SU-DHL-6 (cell line): ENCODE results near the gene ANKRD50.

Experiments
- H2AFZ ChIP-seq: fragments of 200-600 bp; sonication (generic); 2 replicates; pipeline ENCODE4 v1.6.1; 2014; ENCODE audit warnings: low read depth, mild to moderate bottlenecking, moderate library complexity, mixed read lengths, antibody characterized with exemption, low read length; ENCODE audit not compliant: severe bottlenecking
- H3F3A ChIP-seq: fragments of 200-600 bp; shearing (Covaris generic); 2 replicates; pipeline ENCODE4 v1.6.0; 2016; ENCODE audit warnings: antibody characterized with exemption, mild to moderate bottlenecking; ENCODE audit not compliant: insufficient read depth
- H3K27ac ChIP-seq: fragments of 200-600 bp; sonication (generic); 2 replicates; pipeline ENCODE4 v1.5.1; 2016; ENCODE audit warnings: low read depth, mild to moderate bottlenecking, low read length, moderate library complexity, mixed read lengths
- H3K27me3 ChIP-seq: fragments of 200-600 bp; sonication (generic), shearing (Covaris generic); 2 replicates; pipeline ENCODE4 v1.6.0; 2014; ENCODE audit warnings: mild to moderate bottlenecking, low read length
- H3K36me3 ChIP-seq: fragments of 200-600 bp; sonication (generic); 2 replicates; pipeline ENCODE4 v1.6.1; 2014; ENCODE audit warnings: mild to moderate bottlenecking, low read length, mixed read lengths
- H3K4me2 ChIP-seq: fragments of 300-600, 200-600 bp; shearing (Covaris generic), sonication (generic); 2 replicates; pipeline ENCODE4 v1.6.0; 2014; ENCODE audit warnings: low read length, low read depth, mild to moderate bottlenecking; ENCODE audit not compliant: poor library complexity, severe bottlenecking
- H3K4me3 ChIP-seq: fragments of 200-600 bp; sonication (generic); 2 replicates; pipeline ENCODE4 v1.5.1; 2014; ENCODE audit warnings: antibody characterized with exemption, low read length, mild to moderate bottlenecking, mixed read lengths; ENCODE audit not compliant: insufficient read depth, poor library complexity, severe bottlenecking
- H3K79me2 ChIP-seq: fragments of 200-600 bp; sonication (generic); 2 replicates; pipeline ENCODE4 v1.6.1; 2014; ENCODE audit warnings: mild to moderate bottlenecking, low read length, moderate library complexity; ENCODE audit not compliant: insufficient read depth
- H3K9ac ChIP-seq: fragments of 200-600 bp; sonication (generic); 2 replicates; pipeline ENCODE4 v1.7.0; 2014; ENCODE audit warnings: mild to moderate bottlenecking, low read length
- H3K9me2 ChIP-seq: fragments of 200-600 bp; sonication (generic); replicated peaks from 2 replicates; pipeline ENCODE4 v1.6.1; 2014; ENCODE audit warnings: low read length; ENCODE audit not compliant: insufficient read depth
- H3K9me3 ChIP-seq: fragments of 200-600 bp; sonication (generic); 2 replicates; pipeline ENCODE4 v1.6.1; 2014; ENCODE audit warnings: low read length, mixed read lengths; ENCODE audit not compliant: insufficient read depth
- H4K20me1 ChIP-seq: fragments of 200-600 bp; sonication (generic); 2 replicates; pipeline ENCODE4 v1.6.1; 2014; ENCODE audit warnings: low read depth, mild to moderate bottlenecking, antibody characterized with exemption, low read length, moderate library complexity, mixed read lengths
- CTCF ChIP-seq: fragments of 200-600 bp; sonication (generic); IDR thresholded peaks from one replicate; pipeline ENCODE4 v1.5.1; 2017; ENCODE audit warnings: antibody characterized with exemption, mild to moderate bottlenecking, low read length, moderate library complexity; ENCODE audit not compliant: insufficient read depth, poor library complexity, severe bottlenecking
- EZH2phosphoT487 ChIP-seq: fragments of 200-600 bp; sonication (generic), shearing (Covaris generic); conservative IDR thresholded peaks from 2 replicates; pipeline ENCODE4 v1.6.1; 2018; ENCODE audit warnings: mild to moderate bottlenecking, antibody characterized with exemption, low read length, moderate library complexity, mixed read lengths

Gene ANKRD50

GRCh38 chr4:124726269-124726668 lies 13.7 kb upstream of the ANKRD50 start:
- no peaks in the 10 kb centered on the region for H3F3A ChIP-seq
- H3K27me3 ChIP-seq = no peaks in the 10 kb centered on the region
- no peaks in the 10 kb centered on the region for H3K79me2 ChIP-seq
- H3K4me2 ChIP-seq = no peak overlapping the region
- H3K36me3 ChIP-seq = no peaks in the 10 kb centered on the region
- no peak overlapping the region for H3K9ac ChIP-seq
- no peak overlapping the region for H3K27ac ChIP-seq
- H3K4me3 ChIP-seq = no peak overlapping the region
- no peaks in the 10 kb centered on the region for H3K9me2 ChIP-seq
- no peak for TF ChIP-seq EZH2phosphoT487
- no peaks in the 10 kb centered on the region for H4K20me1 ChIP-seq
- H3K9me3 ChIP-seq = no peaks in the 10 kb centered on the region
- no peak overlapping the region for H2AFZ ChIP-seq

GRCh38 chr4:124722071-124722470 lies 9.5 kb upstream of the ANKRD50 start:
- Histone ChIP-seq H3F3A (no peaks in the 10 kb centered on the region), H3K4me2 (no peak overlapping the region), H3K9ac (no peak overlapping the region), H3K9me2 (no peaks in the 10 kb centered on the region), H3K27me3 (no peaks in the 10 kb centered on the region), H4K20me1 (no peaks in the 10 kb centered on the region), H2AFZ (no peak overlapping the region), H3K36me3 (no peaks in the 10 kb centered on the region), H3K79me2 (no peaks in the 10 kb centered on the region), H3K4me3 (no peak overlapping the region), H3K9me3 (no peaks in the 10 kb centered on the region), H3K27ac (no peak overlapping the region)
- TF ChIP-seq CTCF (no peak), EZH2phosphoT487 (no peak)

GRCh38 chr4:124717101-124717500 lies 4.6 kb upstream of the ANKRD50 start:
- Histone ChIP-seq H3F3A (no peaks in the 10 kb centered on the region), H3K36me3 (no peaks in the 10 kb centered on the region), H3K4me2 (no peak overlapping the region), H3K27me3 (no peaks in the 10 kb centered on the region), H4K20me1 (no peaks in the 10 kb centered on the region), H3K27ac (no peak overlapping the region), H3K4me3 (no peak overlapping the region), H3K9me2 (no peaks in the 10 kb centered on the region), H3K9ac (no peak overlapping the region), H3K79me2 (no peaks in the 10 kb centered on the region), H2AFZ (no peak overlapping the region), H3K9me3 (no peaks in the 10 kb centered on the region)
- TF ChIP-seq EZH2phosphoT487 = no peak
- no peak for TF ChIP-seq CTCF

GRCh38 chr4:124713185-124713592 lies 657 bp upstream of the ANKRD50 start:
- Histone ChIP-seq H3K36me3 (no peaks in the 10 kb centered on the region), H3K27ac (no peak overlapping the region), H3K4me3 (peak overlapping the region; percentile 54), H3K79me2 (no peaks in the 10 kb centered on the region), H3K9me3 (no peaks in the 10 kb centered on the region), H2AFZ (peak overlapping the region; percentile 78), H3K9me2 (no peaks in the 10 kb centered on the region), H3K9ac (peak overlapping the region; percentile 52), H3K4me2 (peak overlapping the region; percentile 21), H3K27me3 (no peaks in the 10 kb centered on the region), H3F3A (no peaks in the 10 kb centered on the region), H4K20me1 (no peaks in the 10 kb centered on the region)
- TF ChIP-seq EZH2phosphoT487 (no peak), CTCF (no peak)
